Esophagus squamous epithelium (tissue), 4 donors: ENCODE results near the gene SNRPF.
"Not testable (repeated sequence)": the region's sequence is repeated elsewhere in the genome, so short reads cannot be mapped to it uniquely, and the experiment has no call there.

Source experiments
- CTCF ChIP-seq, 6 experiments: fragments of 450-650 bp in 4 of 6; fragments of 200-600 bp in 2 of 6; sonication (generic) in 2 of 6; IDR thresholded peaks; one replicate each; pipeline ENCODE4 v1.5.1; 2016 to 2019; ENCODE audit warnings: antibody characterized with exemption in 6 of 6, mild to moderate bottlenecking in 4 of 6, moderate library complexity in 4 of 6
- POLR2A ChIP-seq, 4 donors: fragments of 450-650 bp; IDR thresholded peaks; one replicate each; pipeline ENCODE4 v1.6.1; 2017; ENCODE audit warnings: antibody characterized with exemption in 4 of 4, mild to moderate bottlenecking in 4 of 4, moderate library complexity in 3 of 4

- TF ChIP-seq CTCF, POLR2A (IDR thresholded peaks at IDR 0.05): not testable (repeated sequence)
Measured at GRCh38 chr12:95842426-95842825, 16.3 kb upstream of the SNRPF start.
